CD14-positive monocyte (primary cell): Measurements from ENCODE around the gene CLDN18. TPM values are rescaled to one million over a fixed set of nuclear protein-coding genes. Genes with fewer than 3 reads are reported as not detected.

ENCODE experiments used
- DNase-seq, 3 donors: peaks; one replicate each; pipeline ENCODE4 v3.0.0-alpha.2; 2011 to 2022
- H2AFZ ChIP-seq: 2 replicates; pipeline ENCODE4 v1.6.0; 2012; ENCODE audit warnings: mild to moderate bottlenecking, low read depth, low read length, inconsistent platforms; ENCODE audit not compliant: insufficient read depth, poor library complexity, severe bottlenecking
- H3K27ac ChIP-seq, 2 donors: 1 replicate in 1 of 2; 2 replicates in 1 of 2; pipeline ENCODE4 v1.5.1; 2012 to 2013; ENCODE audit warnings: low read length in 2 of 2, control low read depth in 1 of 2, inconsistent platforms in 1 of 2, low read depth in 1 of 2, mild to moderate bottlenecking in 1 of 2
- H3K27me3 ChIP-seq, 2 donors: one replicate each; pipeline versions ENCODE4 v1.6.0 to v1.6.1; 2011 to 2013; ENCODE audit warnings: low read length in 2 of 2; ENCODE audit not compliant: control insufficient read depth in 2 of 2, insufficient read depth in 2 of 2
- H3K36me3 ChIP-seq, 2 donors: replicated peaks in 1 of 2; 1 replicate in 1 of 2; 2 replicates in 1 of 2; pipeline versions ENCODE4 v1.5.1 to v1.6.1; 2012 to 2013; ENCODE audit warnings: low read length in 2 of 2, control low read depth in 1 of 2, inconsistent platforms in 1 of 2, mild to moderate bottlenecking in 1 of 2; ENCODE audit not compliant: insufficient read depth in 2 of 2, control insufficient read depth in 1 of 2
- H3K4me1 ChIP-seq, 2 donors: 1 replicate in 1 of 2; 2 replicates in 1 of 2; pipeline versions ENCODE4 v1.5.1 to v1.6.1; 2012 to 2013; ENCODE audit warnings: low read length in 2 of 2, control low read depth in 1 of 2, inconsistent platforms in 1 of 2, mild to moderate bottlenecking in 1 of 2, moderate library complexity in 1 of 2; ENCODE audit not compliant: insufficient read depth in 2 of 2, control insufficient read depth in 1 of 2
- H3K4me2 ChIP-seq: replicated peaks from 2 replicates; pipeline ENCODE3; 2012; ENCODE audit warnings: low read length, moderate library complexity, mild to moderate bottlenecking; ENCODE audit not compliant: poor library complexity, severe bottlenecking; ENCODE audit errors: extremely low read depth
- H3K4me3 ChIP-seq, 3 experiments: fragments of 200-600 bp in 1 of 3; sonication (generic) in 1 of 3; replicated peaks in 1 of 3; 1 replicate in 2 of 3; 2 replicates in 1 of 3; pipeline ENCODE4 v1.5.1; 2011 to 2013; ENCODE audit warnings: low read length in 3 of 3, mild to moderate bottlenecking in 3 of 3, control low read depth in 2 of 3, low read depth in 2 of 3, inconsistent platforms in 1 of 3, moderate library complexity in 1 of 3
- H3K79me2 ChIP-seq: 2 replicates; pipeline ENCODE4 v1.6.0; 2012; ENCODE audit warnings: mild to moderate bottlenecking, control low read depth, inconsistent platforms, low read length, moderate library complexity; ENCODE audit not compliant: insufficient read depth
- H3K9ac ChIP-seq: 2 replicates; pipeline ENCODE4 v1.6.0; 2017; ENCODE audit warnings: low read length, mild to moderate bottlenecking; ENCODE audit not compliant: insufficient read depth, poor library complexity, severe bottlenecking
- H3K9me3 ChIP-seq, 2 donors: replicated peaks in 1 of 2; 1 replicate in 1 of 2; 2 replicates in 1 of 2; pipeline versions ENCODE4 v1.5.1 to v1.6.1; 2012 to 2013; ENCODE audit warnings: low read length in 2 of 2, control low read depth in 1 of 2; ENCODE audit not compliant: control insufficient read depth in 1 of 2, insufficient read depth in 1 of 2
- H4K20me1 ChIP-seq: 2 replicates; pipeline ENCODE4 v1.6.0; 2012; ENCODE audit warnings: mild to moderate bottlenecking, low read length, control low read depth, moderate library complexity; ENCODE audit not compliant: insufficient read depth
- H3K27ac Mint-ChIP-seq, 7 donors: one replicate each; pipeline ENCODE4 v1.8.0; 2020; ENCODE audit warnings: mild to moderate bottlenecking in 7 of 7, mixed read lengths in 7 of 7, moderate library complexity in 6 of 7, inconsistent platforms in 2 of 7
- H3K27me3 Mint-ChIP-seq, 3 donors: one replicate each; pipeline ENCODE4 v1.8.0; 2021 to 2022; ENCODE audit warnings: low read depth in 3 of 3, mild to moderate bottlenecking in 3 of 3, mixed read lengths in 3 of 3, moderate library complexity in 3 of 3, inconsistent platforms in 1 of 3
- H3K36me3 Mint-ChIP-seq, 2 donors: one replicate each; pipeline ENCODE4 v1.8.0; 2020; ENCODE audit warnings: mixed read lengths in 2 of 2, inconsistent platforms in 1 of 2, mild to moderate bottlenecking in 1 of 2
- H3K4me1 Mint-ChIP-seq: one replicate; pipeline ENCODE4 v1.8.0; 2020; ENCODE audit warnings: mild to moderate bottlenecking, mixed read lengths
- H3K4me3 Mint-ChIP-seq, 2 donors: one replicate each; pipeline ENCODE4 v1.8.0; 2020; ENCODE audit warnings: mild to moderate bottlenecking in 2 of 2, mixed read lengths in 2 of 2, moderate library complexity in 1 of 2
- H3K9me3 Mint-ChIP-seq, 7 donors: one replicate each; pipeline ENCODE4 v1.8.0; 2020 to 2022; ENCODE audit warnings: mixed read lengths in 7 of 7, mild to moderate bottlenecking in 6 of 7, moderate library complexity in 6 of 7, inconsistent platforms in 2 of 7
- CTCF ChIP-seq: fragments of 200-600 bp; IDR thresholded peaks from one replicate; pipeline ENCODE4 v1.8.0; 2022; ENCODE audit warnings: antibody characterized with exemption, mild to moderate bottlenecking
- WGBS: methylation state at CpG from one replicate; pipeline ENCODE4 v1.1.5; 2013; ENCODE audit warnings: missing lambda C conversion rate; ENCODE audit not compliant: insufficient coverage; 5-methylcytosine and 5-hydroxymethylcytosine counted together
- intact Hi-C, 2 donors: fragments of 100-400 bp; cut with micrococcal nuclease; formaldehyde crosslinking; loops; one replicate each; pipeline versions ENCODE4 v1.15.0 to v1.15.1; 2023
- polyA plus RNA-seq, 3 donors: library from polyadenylated mRNA; depleted of rRNA in 1 of 3; unstranded in 2 of 3; stranded (reverse) in 1 of 3; fragments of 300-500 nt in 2 of 3; fragments of >200 nt in 1 of 3; fragmentation: Illumina TruSeq in 2 of 3; gene quantifications; 1 replicate in 2 of 3; 2 replicates in 1 of 3; pipeline ENCODE4 v1.2.3, GENCODE V29; 2012 to 2021

CLDN18 gene
- polyA plus RNA-seq, 3 donors, result not detected

DNA sequence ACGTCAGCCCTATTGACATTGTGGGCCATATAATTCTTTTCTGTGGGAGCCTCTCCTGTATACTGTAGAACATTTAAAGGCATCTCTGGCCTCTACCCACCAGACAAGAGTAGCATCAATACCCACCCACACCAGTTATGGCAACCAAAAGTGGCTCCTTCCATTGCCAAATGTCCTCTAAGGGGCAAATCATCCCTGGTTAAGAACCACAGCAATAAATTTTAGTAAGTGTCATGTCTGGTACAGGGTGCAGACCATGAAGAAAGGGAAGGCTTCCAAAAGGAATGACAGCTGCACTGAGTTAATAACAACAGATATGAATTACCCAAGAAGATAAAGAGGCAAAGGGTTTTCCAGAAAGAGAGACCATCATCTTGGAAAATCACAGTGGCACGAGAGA is 6.9 kb upstream of the CLDN18 start:
- no peak overlapping the region for H3K4me3 Mint-ChIP-seq
- Histone ChIP-seq H4K20me1 (no peaks in the 10 kb centered on the region), H3K9ac (no peak overlapping the region), H2AFZ (no peak overlapping the region), H3K4me1 (no peaks in the 10 kb centered on the region), H3K4me2 (no peak overlapping the region), H3K9me3 (peaks cover 0 to 4% of the 10 kb centered on the region in 2 donors), H3K27me3 (no peaks in the 10 kb centered on the region), H3K4me3 (no peak overlapping the region), H3K27ac (no peak overlapping the region), H3K36me3 (no peaks in the 10 kb centered on the region), H3K79me2 (no peaks in the 10 kb centered on the region)
- no peak for DNase-seq
- H3K36me3 Mint-ChIP-seq, result no peaks in the 10 kb centered on the region
- H3K9me3 Mint-ChIP-seq, result no peaks in the 10 kb centered on the region
- H3K27me3 Mint-ChIP-seq, result peaks cover 0 to 6% (median 0%) of the 10 kb centered on the region in 3 donors
- H3K27ac Mint-ChIP-seq, result no peak overlapping the region
- WGBS, result 92% methylated on average over 1 of the region's 2 CpGs
- no peak for TF ChIP-seq CTCF
- intact Hi-C loops, result no loop called here
- H3K4me1 Mint-ChIP-seq, result no peaks in the 10 kb centered on the region

DNA sequence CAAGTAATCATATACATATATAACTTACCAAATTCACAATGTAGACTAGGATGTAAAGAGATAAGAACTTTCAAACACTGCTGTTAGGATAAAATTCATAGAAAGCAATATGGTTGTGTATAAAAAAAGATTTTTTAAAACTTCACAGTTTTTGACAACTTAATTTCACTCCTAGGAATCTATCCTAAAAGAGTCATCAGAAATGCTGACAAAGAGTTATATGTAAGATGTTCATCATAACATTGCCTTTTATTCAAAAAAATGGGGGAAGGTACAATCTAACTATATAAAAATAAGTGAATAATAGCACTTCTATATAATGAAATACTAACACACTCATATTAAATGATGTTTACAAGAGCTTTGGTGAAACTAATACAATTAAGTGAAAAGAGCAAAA is 4.3 kb upstream of the CLDN18 start:
- H3K9me3 Mint-ChIP-seq, result peaks cover 0 to 3% (median 0%) of the 10 kb centered on the region in 7 donors
- no peak overlapping the region for H3K4me2 ChIP-seq
- H3K4me3 Mint-ChIP-seq, result no peak overlapping the region
- no peak overlapping the region for H3K4me3 ChIP-seq
- H3K79me2 ChIP-seq, result no peaks in the 10 kb centered on the region
- intact Hi-C loops, result no loop called here
- no peaks in the 10 kb centered on the region for H4K20me1 ChIP-seq
- no peak for TF ChIP-seq CTCF
- no peaks in the 10 kb centered on the region for H3K27me3 ChIP-seq
- no peaks in the 10 kb centered on the region for H3K4me1 Mint-ChIP-seq
- no peak overlapping the region for H3K27ac Mint-ChIP-seq
- no peaks in the 10 kb centered on the region for H3K36me3 Mint-ChIP-seq
- no peak for DNase-seq
- H3K27me3 Mint-ChIP-seq, result no peaks in the 10 kb centered on the region
- no peak overlapping the region for H2AFZ ChIP-seq
- H3K9ac ChIP-seq, result no peak overlapping the region
- no peaks in the 10 kb centered on the region for H3K4me1 ChIP-seq
- H3K9me3 ChIP-seq, result no peaks in the 10 kb centered on the region
- no peaks in the 10 kb centered on the region for H3K36me3 ChIP-seq
- H3K27ac ChIP-seq, result no peak overlapping the region
